HEK293 (cell line): Measurements from ENCODE around the gene GATA1.

Experiments
- HOXC10 ChIP-seq: sonication (generic); formaldehyde crosslinking; IDR thresholded peaks from 2 replicates; pipeline ENCODE4 v1.8.1; 2023; ENCODE audit warnings: mild to moderate bottlenecking, missing genetic modification reagents
- REST ChIP-seq: fragments of 450-650 bp; formaldehyde crosslinking; IDR thresholded peaks from 2 replicates; pipeline ENCODE4 v1.5.1; 2016; ENCODE audit warnings: missing biosample characterization, missing genetic modification characterization
- ZNF10 ChIP-seq: fragments of 450-650 bp; formaldehyde crosslinking; IDR thresholded peaks from 2 replicates; pipeline ENCODE4 v1.5.1; 2017; ENCODE audit warnings: missing biosample characterization, missing genetic modification characterization

GRCh38 chrX:48737940-48738339, 48.5 kb upstream of the GATA1 start:
- TF ChIP-seq REST (tag by site-specific recombination) (no peak), ZNF10 (tag by site-specific recombination) (no peak), HOXC10 (CRISPR knock-in tag) (no peak)
